ENCODE measurements around the gene OR4K14. TPM values are rescaled to one million over a fixed set of nuclear protein-coding genes. Genes with fewer than 3 reads are reported as not detected.

The OR4K14 gene
- total RNA-seq, 2 donors from 2014 or later = not detected

DNA sequence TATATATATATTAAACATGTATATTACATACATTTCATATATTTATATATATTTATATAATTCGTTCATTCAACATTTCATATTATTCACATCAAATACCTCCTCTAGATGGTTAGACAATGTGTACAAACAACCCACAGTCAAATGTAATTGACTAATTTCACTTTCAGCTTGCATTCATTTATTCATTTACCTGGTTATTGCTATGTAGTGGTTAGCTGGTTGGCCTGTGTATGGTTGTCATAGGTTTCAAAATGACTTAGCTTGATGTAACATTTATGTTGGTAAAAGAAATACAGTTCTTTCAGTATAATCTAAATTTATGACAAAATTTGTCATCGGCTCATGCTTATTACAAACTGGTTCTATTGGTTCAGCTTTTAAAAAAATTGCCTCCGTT, 16.3 kb upstream of the OR4K14 start:
- no peaks in the 10 kb centered on the region for H3K27me3 ChIP-seq
- no peak overlapping the region for H3K9ac ChIP-seq (ENCODE audit: low read depth in 2 of 2, low read length in 2 of 2)
- intact Hi-C loops (cut with DNase I) = no loop called here
- no peak overlapping the region for H3K27ac ChIP-seq
- no peaks in the 10 kb centered on the region for H3K9me3 ChIP-seq
- no peak for DNase-seq
- H3K36me3 ChIP-seq = no peaks in the 10 kb centered on the region
- TF ChIP-seq, protein P1, sequence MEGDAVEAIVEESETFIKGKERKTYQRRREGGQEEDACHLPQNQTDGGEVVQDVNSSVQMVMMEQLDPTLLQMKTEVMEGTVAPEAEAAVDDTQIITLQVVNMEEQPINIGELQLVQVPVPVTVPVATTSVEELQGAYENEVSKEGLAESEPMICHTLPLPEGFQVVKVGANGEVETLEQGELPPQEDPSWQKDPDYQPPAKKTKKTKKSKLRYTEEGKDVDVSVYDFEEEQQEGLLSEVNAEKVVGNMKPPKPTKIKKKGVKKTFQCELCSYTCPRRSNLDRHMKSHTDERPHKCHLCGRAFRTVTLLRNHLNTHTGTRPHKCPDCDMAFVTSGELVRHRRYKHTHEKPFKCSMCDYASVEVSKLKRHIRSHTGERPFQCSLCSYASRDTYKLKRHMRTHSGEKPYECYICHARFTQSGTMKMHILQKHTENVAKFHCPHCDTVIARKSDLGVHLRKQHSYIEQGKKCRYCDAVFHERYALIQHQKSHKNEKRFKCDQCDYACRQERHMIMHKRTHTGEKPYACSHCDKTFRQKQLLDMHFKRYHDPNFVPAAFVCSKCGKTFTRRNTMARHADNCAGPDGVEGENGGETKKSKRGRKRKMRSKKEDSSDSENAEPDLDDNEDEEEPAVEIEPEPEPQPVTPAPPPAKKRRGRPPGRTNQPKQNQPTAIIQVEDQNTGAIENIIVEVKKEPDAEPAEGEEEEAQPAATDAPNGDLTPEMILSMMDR (IDR thresholded peaks at IDR 0.05) = no peak
- H3K4me3 ChIP-seq = no peak overlapping the region
- H3K4me1 ChIP-seq = no peaks in the 10 kb centered on the region

DNA sequence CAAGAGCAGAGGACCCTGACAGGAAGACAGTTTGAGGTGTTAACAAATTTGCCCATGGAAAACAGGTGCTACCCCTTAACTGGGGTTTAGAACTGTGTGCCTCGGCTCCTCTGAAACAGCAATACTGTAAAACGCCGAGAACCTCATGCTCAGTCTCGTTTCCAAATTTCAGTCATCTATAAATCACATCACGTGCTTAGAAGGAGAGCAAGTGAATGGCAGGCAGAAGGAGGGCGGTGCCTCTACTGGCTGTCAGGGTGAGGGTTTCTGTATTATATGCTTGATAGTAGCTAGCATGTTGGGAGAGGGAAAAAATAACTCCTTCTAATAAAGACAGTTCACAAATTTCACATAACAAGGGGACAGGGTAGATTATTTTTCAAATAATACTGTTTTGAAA, 12.0 kb upstream of the OR4K14 start:
- TF ChIP-seq, protein P1 (IDR thresholded peaks at IDR 0.05) = no peak
- Histone ChIP-seq H3K36me3 (no peaks in the 10 kb centered on the region), H3K9me3 (no peaks in the 10 kb centered on the region), H3K27ac (no peak overlapping the region), H3K4me1 (no peaks in the 10 kb centered on the region), H3K27me3 (no peaks in the 10 kb centered on the region), H3K9ac (ENCODE audit: low read depth in 2 of 2, low read length in 2 of 2) (no peak overlapping the region), H3K4me3 (no peak overlapping the region)
- DNase-seq = no peak
- intact Hi-C loops (cut with DNase I) = no loop called here

DNA sequence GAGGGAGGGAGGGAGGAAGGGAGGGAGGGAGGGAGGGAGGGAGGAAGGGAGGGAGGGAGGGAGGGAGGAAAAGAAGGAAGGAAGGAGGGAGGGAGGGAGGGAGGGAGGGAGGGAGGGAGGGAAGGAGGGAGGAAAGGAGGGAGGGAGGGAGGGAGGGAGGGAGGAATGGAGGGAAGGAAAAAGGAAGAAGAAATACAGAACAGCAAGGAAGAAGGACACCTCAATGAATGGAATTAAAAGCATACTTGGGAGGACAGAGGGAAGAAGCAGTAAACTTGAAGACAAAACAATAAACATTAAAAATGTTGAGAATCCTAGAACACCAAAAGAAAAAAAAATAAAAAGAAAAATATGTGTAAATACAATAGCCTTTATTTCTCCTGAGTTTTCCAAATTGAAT, 11.0 kb downstream of the OR4K14 start:
- H3K4me1 ChIP-seq = no peaks in the 10 kb centered on the region
- intact Hi-C loops (cut with DNase I) = no loop called here
- H3K9me3 ChIP-seq = no peaks in the 10 kb centered on the region
- no peak overlapping the region for H3K9ac ChIP-seq (ENCODE audit: low read depth in 2 of 2, low read length in 2 of 2)
- TF ChIP-seq, protein P1 (IDR thresholded peaks at IDR 0.05) = no peak
- no peak for DNase-seq
- no peak overlapping the region for H3K4me3 ChIP-seq
- H3K27me3 ChIP-seq = no peaks in the 10 kb centered on the region
- no peaks in the 10 kb centered on the region for H3K36me3 ChIP-seq
- no peak overlapping the region for H3K27ac ChIP-seq

DNA sequence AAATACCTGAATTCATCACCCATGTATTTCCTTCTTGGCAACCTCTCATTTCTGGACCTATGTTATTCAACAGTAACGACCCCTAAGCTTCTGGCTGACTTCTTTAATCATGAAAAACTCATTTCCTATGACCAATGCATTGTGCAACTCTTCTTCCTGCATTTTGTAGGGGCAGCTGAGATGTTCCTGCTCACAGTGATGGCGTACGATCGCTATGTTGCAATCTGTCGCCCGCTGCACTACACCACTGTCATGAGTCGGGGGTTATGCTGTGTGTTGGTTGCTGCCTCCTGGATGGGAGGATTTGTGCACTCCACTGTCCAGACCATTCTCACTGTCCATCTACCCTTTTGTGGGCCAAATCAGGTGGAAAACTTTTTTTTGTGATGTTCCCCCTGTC, 16.8 kb downstream of the OR4K14 start:
- no peaks in the 10 kb centered on the region for H3K4me1 ChIP-seq
- no peak for DNase-seq

DNA sequence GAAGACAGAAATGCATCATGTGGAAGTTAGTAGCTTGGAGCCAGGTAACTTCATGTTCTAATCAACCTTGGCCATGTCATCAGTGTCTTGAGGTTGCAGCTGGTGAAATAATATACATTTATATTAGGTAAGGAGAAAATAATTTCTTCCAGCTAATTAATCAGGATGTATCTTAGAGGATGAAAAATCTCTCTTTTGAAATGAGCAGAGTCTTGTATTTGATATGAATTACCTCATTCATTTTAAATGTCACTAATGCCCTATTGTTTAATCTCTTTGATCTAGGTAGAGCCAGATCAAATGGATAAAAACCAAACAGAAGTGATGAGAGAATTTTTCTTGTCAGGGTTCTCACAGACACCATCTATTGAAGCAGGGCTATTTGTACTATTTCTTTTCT, 17.2 kb downstream of the OR4K14 start, which contains the start of gene OR4Q2:
TSS of gene OR4Q2 (plus strand) at position 301 of the 400 bp plus-strand sequence.
- TF ChIP-seq, protein P1 (IDR thresholded peaks at IDR 0.05) = no peak

More for the DNA sequence above, 16.8 kb downstream of the OR4K14 start:
- Histone ChIP-seq H3K27ac (no peak overlapping the region), H3K4me3 (no peak overlapping the region), H3K36me3 (no peaks in the 10 kb centered on the region), H3K9me3 (no peaks in the 10 kb centered on the region), H3K9ac (ENCODE audit: low read depth in 2 of 2, low read length in 2 of 2) (no peak overlapping the region), H3K27me3 (no peaks in the 10 kb centered on the region)
- TF ChIP-seq, protein P1 (IDR thresholded peaks at IDR 0.05) = no peak
- intact Hi-C loops (cut with DNase I) = no loop called here

More for the DNA sequence above, 17.2 kb downstream of the OR4K14 start, which contains the start of gene OR4Q2:
- no peak within 1 kb of the TSS for H3K27ac ChIP-seq
- intact Hi-C loops (cut with DNase I) = no loop called here
- no peak for DNase-seq
- no peaks in the 10 kb centered on the region for H3K27me3 ChIP-seq
- no peaks in the 10 kb centered on the region for H3K4me1 ChIP-seq
- no peaks in the 10 kb centered on the region for H3K9me3 ChIP-seq
- H3K4me3 ChIP-seq = no peak within 1 kb of the TSS
- no peaks in the 10 kb centered on the region for H3K36me3 ChIP-seq
- H3K9ac ChIP-seq (ENCODE audit: low read depth in 2 of 2, low read length in 2 of 2) = no peak within 1 kb of the TSS

Data from colonic mucosa (tissue), 4 donors.